Measurements from ENCODE around the gene PALM3. TPM values are rescaled to one million over a fixed set of nuclear protein-coding genes. Genes with fewer than 3 reads are reported as not detected.
"Not testable (repeated sequence)": the region's sequence is repeated elsewhere in the genome, so short reads cannot be mapped to it uniquely, and the experiment has no call there.

PALM3 gene
- polyA plus RNA-seq, 10 donors, result 0.08 to 1.7 (median 0.57) TPM

DNA sequence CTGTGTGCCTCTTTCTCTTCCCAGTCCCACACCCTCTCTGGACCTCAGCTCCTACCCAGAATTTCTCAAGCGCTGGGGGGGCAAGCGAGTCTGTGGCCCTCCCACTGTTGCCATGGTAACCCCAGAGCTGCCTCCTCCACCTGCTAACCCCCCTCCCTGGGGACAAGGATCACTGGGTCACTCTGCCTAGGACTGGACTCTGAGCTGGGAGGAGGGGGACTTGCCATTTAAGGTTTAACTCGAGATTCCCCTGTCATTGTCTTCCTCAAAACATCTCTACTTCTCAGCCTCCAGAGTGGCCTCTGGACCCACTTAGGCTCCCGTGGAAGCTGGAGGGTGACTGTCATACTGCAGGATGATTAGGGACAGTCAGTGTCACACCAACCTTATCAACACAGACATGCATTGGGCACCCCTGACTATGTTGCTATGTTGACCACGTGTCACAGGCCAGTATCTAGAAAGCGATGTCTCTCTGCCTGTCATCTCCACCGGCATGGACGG is 2.2 kb downstream of the PALM3 start:
- DNase-seq, result no peak

DNA sequence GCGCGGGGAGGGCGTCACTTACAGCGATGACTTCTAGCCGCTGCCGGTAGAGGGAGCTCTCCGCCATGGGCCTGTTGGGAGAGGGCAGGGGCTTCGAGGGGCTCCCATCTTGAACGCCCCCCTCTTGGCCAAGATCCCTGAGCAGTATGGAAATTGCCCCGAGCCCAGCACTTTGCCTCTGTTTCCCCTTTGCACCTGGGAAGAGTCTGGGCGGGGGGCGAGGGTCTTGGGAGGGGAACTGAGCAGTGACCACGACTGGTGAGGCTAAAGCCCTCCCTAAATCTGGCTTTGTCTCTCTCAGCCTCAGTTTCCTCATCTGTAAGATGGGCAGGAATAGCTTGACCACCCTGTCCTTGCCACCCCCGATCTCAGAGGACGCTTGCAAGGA is 2.8 kb downstream of the PALM3 start:
- DNase-seq, result no peak

DNA sequence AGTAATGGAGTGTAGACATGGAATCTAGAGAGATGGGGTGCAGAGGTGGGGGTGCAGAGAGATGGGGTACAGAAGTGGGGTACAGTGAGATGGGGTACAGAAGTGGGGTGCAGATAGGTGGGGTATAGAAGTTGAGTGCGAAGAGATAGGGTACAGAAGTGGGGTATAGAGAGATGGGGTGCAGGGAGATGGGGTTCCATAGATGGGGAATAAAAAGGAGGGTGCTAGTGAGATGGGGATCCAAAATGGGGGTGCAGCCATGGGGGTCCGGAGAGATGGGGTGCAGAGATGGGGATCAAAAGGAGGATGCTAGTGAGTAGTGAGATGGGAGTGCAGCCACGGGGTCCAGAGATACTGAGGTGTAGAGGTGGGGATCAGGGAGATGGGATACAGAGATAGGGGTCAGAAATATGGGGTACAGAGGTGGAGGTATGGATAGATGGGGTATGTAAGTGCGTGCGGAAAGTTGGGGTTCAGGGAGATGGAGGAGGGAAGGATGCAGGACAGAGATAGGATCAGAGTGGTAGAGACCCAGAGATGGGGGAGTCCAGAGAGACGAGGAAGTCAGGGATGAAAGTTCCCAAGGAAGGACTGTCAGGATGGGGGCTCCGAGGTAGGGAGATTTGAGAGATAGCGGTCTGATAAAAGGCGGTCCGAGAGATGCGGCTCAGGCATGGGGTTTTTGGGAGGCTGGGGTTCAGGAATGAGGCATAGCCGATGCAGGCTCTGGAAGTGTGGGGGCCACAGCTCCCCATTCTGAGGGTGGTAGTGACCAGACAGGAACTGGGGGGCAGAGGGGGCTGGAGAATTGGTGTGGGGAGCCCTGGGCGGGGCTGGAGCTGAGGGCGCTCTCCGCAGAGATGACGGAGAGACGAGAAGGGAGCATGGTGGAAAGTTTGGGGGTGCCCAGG is 3.4 kb downstream of the PALM3 start:
- DNase-seq, result no peak

DNA sequence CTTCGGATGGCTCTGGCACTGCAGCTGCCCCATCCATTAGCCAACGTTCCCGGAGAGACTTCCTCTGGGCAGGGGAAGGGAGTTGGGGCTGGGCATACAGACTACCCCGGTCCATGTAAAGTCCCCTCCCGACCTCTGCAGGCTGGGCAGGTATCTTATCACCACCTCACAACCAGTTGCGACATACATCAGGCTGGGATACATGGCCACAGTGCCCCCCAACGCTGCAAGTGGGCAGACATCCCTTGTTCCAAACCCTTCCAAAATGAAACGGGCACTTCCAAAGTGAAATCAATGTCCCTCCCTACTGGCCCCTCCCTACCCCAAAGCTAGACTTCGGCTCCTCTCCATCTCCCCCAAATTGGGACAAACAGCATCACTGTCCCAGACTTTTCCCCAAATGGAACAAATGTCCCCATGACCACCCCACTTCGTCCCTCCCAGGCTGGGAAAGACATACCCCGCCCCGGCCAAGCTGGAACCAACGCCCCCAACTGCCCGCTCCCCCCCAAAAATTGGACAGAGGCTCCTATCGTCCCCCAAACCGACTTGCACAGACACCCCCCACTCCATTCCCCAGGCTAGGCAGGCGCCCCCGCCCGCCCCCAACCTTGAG is 5.0 kb downstream of the PALM3 start:
- DNase-seq, result no peak

DNA sequence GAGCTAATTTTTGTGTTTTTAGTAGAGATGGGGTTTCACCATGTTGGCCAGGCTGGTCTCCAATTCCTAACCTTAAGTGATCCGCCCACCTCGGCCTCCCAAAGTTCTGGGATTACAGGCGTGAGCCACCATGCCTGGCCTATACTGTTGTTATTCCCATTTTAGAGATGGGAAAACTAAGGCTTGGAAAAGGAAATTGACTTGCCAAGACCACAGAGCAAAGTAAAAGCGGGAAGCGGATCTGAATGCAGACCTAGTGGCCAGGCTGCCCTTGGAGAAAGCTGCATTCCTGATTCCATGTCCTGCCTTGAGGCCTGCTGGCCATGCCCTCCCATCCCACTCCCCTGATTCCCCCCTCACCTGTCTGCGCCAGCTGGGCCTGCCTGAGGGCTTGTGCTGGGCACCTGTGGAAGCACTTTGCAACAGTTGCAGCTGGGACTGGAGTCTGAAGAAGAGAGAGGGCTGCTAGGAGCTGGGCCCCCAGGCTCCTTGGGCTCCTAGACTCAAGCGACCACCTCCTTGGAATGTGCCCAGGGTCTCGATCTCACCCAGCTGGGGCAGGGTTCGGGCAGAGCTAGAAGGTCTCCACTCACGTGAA is 5.7 kb downstream of the PALM3 start:
- DNase-seq, result no peak

DNA sequence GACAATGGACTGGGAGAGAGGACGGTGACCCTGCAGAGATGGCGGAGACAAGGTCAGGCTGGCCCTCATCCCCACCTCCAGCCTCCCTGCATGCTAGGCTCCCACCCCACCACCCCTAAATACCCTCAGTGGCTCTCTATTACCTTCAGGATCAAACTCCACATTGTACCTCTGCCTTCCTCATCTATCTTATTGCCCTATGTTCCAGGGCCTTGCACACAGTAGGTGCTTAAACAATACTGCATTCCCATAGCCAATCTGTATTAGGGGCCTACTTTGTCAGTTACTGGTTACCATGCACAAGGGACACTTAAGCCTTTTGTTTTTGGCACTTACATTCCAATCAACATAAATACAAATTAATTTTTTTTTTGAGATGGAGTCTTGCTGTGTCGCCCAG is 6.5 kb downstream of the PALM3 start:
- no peak for DNase-seq

DNA sequence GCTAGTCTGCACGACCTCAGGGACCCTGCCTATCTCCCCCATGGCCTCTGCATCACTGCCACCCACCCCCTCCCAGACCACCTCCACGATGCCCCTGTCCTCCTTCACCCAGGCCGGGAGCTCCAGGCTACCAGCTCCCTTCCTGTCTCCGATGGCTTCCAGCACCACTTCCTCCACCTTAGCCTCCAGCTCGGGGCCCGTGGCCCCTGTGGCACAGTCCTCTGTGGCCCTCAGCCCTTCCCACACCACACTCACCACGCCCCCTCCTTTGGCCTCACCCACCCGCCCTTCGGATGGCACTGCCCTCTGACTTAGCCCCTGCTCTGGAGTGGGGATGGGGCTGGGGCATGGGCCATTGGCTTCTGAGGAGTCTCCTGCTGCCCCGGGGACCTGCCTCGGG is 7.2 kb downstream of the PALM3 start:
- no peak for DNase-seq

DNA sequence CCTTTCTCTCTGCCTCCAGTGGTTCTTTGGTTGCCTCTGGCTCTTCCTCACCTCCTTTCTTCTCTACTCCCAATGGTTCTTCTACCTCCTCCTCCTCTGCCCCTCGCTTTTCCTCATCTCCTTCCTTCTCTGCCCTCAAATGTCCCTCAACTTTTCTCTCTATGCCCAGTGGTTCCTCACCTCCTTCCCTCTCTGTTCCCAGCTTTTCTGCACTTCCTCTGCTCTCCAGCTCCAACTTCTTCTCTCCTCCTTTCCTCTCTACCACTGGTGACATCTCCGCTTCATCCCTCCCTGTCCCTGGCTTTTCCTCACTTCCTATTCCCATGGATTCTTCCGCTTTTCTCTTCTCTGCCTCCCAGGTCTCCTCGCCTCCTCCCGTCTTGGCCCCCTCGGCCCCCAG is 7.8 kb downstream of the PALM3 start:
- no peak for DNase-seq

DNA sequence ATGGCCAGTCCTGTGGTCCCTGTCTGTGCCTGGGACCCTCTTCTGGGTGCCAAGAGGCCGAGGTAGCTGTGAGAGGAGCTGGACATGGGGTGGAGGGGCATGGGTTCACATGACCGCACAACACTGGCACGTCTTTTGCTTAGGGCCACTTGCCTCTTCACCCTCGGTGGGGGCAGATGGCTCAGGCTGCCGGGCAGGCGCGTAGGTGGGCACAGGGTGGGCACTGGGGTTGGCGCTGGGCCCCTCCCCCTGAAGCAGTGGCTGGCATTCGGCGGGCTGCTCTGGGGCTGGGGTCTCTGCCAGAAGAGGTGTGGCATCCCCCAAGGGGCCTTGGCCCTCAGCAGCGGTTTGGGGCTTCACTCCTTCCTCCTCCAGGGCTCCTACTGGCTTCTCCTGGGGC is 8.4 kb downstream of the PALM3 start:
- DNase-seq, result no peak

DNA sequence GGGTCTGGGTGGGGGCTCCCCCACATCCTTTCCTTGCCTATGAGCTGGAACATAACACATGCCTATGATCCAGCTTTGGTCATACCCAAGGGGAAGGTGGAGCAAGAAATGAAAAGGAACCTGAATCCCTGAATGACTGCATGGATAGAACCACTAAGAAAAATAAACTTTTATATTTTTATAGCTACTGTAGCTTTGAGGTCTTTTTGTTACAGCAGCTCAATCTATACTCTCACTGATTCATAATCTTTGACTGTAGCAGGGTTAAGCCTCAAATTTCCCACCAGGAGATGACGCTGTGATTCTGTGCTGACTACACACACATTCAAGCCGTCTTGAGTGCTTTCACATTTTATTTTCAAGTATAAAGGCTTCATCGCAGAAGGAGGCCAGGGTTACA is 8.8 kb downstream of the PALM3 start:
- no peak for DNase-seq

DNA sequence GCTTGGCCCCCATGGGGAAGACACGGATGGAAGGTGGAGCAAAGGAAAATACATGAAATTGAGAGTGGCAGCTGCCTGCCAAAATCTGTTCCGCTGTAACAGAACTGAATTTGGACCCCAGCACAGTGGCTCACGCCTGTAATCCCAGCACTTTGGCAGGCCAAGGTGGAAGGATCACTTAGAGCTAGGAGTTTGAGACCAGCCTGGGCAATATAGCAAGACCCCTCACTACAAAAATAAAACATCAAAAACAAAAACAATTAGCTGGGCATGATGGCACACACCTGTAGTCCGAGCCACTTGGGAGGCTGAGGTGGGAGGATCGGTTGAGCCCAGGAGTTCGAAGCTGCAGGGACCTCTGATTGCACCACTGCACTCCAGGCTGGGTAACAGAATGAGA is 9.4 kb downstream of the PALM3 start:
- DNase-seq, result no peak

DNA sequence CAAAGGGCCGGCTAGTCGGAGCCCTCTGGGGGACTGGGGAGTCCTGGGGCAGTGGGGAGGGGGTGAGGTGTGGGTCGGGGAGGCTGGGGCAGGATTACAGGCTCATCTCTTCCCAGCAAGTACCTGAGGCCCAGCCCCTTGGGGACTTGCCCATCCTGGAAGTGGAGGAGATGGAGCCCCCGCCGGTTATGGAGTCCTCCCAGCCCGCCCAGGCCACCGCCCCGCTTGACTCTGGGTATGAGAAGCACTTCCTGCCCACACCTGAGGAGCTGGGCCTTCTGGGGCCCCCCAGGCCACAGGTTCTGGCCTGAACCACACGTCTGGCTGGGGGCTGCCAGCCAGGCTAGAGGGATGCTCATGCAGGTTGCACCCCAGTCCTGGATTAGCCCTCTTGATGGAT is 9.9 kb downstream of the PALM3 start:
- no peak for DNase-seq

DNA sequence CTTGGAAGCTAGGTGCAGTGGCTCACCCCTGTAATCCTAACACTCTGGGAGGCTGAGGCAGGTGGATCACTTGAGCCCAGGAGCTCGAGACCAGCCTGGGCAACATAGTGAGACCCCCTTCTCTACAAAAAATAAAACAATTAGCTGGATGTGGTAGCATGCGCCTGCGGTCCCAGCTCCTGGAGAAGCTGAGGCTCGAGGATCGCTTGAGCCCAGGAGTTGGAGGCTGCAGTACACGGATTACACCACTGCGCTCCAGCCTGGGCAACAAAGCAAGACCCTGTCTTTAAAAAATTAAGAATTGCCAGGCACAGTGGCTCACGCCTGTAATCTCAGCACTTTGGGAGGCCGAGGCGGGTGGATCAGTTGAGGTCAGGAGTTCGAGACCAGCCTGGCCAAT is 10.9 kb downstream of the PALM3 start:
- not testable (repeated sequence) for DNase-seq

DNA sequence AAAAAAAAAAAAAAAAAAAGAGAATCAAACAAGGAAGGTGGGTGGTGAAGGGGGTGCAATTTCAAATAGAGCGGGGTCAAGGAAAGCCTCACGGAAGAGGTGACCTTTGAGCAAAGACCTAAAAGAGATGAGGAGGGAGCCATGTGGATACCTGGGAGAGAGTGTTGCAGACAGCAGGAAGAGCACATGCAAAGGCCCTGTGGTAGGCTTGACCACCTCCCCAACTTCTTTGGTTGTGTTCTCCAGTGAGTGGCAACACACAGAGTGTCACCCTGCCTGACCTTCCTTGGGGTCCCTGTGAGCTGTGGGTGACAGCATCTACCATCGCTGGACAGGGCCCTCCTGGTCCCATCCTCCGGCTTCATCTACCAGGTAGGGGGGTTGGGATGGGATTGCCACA is 11.4 kb downstream of the PALM3 start:
- DNase-seq, result no peak

DNA sequence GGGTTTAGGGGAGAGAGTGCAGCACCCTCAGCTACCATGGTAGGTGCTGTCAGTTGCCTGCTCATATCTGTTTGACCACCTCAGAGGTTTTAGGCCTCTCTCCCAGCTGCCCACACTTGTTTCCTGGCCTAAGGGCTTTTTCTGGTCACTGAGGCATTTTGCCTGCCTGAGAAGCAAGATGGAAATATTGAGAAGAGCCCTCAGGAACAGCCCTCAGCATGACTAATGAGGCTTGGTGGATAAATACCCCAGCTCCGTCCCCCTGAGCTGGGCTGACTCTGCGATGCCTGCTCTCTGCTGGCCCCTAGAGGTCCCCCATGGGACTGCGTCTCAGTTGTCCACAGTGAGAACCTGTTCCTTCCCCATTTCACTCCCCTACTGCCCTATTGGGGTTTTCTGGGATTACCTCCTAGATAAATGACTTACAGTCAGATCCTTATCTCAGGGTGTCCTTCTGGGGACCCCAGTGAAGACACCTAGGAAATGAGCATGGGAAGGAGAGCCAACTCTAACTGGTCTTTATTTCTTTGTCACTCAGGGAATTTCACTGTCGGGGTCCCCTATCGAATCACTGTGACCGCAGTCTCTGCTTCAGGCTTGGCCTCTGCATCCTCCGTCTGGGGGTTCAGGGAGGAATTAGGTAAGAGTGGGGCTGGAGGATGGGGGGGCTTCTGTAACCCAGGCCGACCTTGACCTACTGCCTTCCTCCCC is 13.3 kb downstream of the PALM3 start:
- peak in 1 of 3 donors; percentile 21 for DNase-seq

DNA sequence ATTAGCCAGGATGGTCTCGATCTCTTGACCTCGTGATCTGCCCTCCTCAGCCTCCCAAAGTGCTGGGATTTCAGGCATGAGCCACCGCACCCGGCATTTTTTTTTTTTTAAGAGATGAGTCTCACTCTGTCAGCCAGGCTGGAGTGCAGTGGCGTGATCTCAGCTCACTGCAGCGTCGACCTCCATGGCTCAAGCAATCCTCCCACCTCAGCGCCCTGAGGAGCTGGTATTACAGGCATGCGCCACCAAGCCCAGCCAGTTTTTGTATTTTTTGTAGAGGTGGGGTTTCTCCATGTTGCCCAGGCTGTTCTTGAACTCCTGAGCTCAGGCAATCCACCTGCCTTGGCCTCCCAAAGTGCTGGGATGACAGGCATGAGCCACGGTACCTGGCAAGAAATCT is 14.0 kb downstream of the PALM3 start:
- not testable (repeated sequence) for DNase-seq

DNA sequence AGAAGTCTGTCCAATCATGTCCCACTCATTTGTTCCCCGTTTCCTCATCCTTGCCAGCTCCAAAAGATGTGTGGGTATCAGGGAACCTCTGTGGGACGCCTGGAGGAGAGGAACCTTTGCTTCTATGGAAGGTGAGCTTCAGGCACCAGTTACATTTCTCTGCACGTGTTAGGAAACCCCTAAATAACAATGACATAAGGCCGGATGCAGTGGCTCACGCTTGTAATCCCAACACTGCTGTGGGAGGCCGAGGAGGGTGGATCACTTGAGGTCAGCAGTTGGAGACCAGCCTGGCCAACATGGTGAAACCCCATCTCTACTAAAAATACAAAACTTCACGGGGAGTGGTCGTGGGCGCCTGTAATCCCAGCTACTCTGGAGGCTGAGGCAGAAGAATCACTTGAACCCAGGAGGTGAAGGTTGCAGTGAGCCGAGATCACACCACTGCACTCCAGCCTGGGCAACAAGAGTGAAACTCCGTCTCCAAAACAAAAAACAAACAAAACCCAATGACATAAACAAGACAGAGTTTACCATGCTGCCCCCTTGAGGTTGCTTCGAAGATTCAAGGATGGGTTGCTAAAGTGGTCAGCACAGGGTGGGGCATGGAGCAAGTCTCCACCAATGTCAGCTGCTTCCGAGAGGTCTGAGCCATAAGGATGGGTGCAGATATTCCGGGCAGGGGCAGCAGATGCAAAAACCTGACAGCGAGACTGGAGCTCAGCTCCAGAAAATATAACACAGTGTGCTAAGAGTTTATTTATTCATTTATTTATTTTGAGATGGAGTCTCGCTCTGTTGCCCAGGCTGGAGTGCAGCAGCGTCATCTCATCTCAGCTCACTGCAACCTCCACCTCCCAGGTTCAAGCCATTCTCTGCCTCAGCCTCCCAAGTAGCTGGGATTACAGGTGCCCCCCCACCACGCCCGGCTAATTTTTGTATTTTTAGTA is 18.9 kb downstream of the PALM3 start:
- DNase-seq, result peak; percentile 54 to 89 (median 80)

DNA sequence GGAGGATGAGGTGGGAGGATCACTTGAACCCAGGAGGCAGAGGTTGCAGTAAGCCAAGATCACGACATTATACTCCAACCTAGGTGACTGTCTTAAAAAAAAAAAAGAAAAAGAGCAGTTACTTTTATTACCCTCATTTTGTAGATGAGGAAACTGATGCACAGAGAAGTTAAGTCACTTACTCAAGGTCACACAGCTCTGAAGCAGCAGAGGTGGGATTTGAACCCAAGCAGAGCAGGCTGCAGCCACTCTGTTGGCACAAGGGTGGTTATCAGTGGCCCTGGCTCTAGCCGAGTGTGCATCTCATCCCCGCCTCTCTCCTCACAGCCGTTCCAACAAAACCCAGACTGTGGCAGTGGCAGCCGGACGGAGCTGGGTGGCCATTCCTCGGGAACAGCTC is 22.7 kb downstream of the PALM3 start:
- no peak for DNase-seq

DNA sequence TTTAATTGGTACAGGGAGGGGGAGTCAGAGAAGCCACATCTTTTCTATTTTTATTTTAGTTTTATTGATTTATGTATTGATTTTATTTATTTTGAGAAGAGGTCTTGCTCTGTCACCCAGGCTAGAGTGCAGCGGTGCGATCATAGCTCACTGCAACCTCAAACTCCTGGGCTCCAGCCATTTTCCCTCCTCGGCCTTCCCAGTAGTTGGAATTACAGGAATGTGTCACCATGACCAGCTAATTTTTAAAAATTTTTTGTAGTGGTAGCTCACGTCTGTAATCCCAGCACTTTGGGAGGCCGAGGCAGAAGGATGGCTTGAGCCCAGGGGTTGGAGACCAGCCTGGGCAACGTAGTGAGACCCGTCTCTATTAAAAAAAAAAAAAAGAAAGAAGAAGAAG is 26.2 kb downstream of the PALM3 start:
- no peak for DNase-seq

DNA sequence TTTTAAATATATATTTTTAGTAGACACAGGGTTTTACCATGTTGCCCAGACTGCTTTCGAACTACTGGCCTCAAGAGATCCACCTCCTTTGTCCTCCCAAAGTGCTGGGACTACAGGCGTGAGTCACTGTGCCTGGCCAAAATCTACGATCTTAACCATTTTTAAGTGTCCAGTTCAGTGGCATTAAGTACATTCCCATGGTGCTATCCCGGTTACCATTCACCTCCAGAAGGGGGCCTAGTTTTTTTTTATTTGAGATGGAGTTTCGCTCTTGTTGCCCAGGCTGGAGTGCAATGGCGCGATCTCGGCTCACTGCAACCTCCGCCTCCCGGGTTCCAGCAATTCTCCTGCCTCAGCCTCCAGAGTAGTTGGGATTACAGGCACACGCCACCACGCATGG is 26.7 kb downstream of the PALM3 start:
- DNase-seq, result not testable (repeated sequence)

DNA sequence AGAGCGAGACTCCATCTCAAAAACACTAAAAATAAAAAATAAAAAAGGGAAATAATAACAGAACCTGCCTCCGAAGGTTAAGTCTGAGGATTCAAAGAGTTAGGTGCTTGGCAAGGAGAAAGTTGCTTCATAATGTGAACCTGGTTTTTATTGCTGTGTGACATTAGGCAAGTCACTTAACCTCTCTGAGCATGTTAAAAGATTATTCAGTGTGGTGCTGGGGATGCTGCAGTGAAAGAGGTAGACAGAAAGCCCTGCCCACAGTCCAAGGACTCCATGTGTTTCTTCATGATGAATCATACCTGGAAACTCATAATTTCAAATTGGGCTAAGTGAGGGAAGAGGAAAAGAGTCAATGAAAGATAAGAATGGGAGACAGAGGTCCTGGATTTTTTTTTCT is 27.9 kb downstream of the PALM3 start:
- DNase-seq, result no peak

Data from muscle of back (tissue), 11 donors.